GM18858 (cell line): ENCODE data around the gene DCLRE1A.

Experiments used
- ATAC-seq: cut with Tn5 transposase; IDR thresholded peaks from one replicate; pipeline ENCODE4 v1.9.1; 2021; ENCODE audit not compliant: unreplicated experiment

The DCLRE1A gene

DNA sequence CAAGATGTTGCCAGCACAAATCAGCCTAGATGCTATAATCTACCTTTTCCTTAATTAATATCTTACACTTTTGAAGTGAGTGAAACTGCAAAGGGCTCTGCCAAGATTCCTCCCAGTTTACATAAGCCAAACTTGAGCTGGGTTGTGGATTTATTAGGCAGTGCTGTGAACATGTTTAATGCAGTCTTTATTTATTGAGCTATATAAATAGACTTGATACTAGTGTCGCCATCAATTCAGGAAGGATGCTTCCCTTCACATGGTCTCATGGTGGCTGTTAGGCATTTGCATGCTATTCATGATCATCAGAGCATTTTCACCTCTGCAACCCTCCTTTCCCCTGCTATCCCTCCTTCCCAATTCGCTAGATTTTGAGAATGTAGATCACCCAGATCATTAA lies 62.2 kb downstream of the DCLRE1A start:
- ATAC-seq, result no peak

DNA sequence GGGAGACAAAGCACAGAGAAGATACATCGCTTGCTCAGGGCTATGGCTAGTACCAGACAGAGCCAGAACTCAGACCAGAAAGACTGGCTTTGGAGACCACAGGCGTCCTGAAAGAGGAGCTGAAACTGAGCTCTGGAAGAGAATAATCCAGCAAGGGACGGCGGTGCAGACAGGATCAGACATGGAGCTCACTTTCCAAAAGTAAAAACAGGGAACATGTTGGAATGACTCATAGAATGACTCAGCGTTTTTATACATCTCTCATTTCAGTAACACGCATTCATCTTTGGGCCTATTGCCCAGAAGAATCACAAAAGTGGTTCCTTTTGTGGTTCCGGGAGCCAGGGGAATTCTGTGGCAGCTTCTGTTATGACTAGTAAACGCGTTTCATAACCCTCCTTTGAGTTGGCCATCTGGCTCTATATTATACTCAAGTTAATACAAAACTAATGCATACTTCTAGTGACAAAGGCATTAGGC lies 65.2 kb downstream of the DCLRE1A start:
- ATAC-seq, result peak; percentile 86
